Adipocyte (in vitro differentiated cells): ENCODE results near the gene SSR3.

ENCODE experiments used
- DNase-seq: peaks from one replicate; pipeline ENCODE4 v3.0.0-alpha.2; 2015; ENCODE audit warnings: low read depth
- H3K27me3 ChIP-seq: replicated peaks from 2 replicates; pipeline ENCODE4 v1.7.0; 2013; ENCODE audit warnings: mild to moderate bottlenecking, low read length, moderate library complexity; ENCODE audit not compliant: control insufficient read depth, insufficient read depth
- H3K36me3 ChIP-seq: 2 replicates; pipeline ENCODE4 v1.7.0; 2013; ENCODE audit warnings: low read length, mild to moderate bottlenecking, moderate library complexity; ENCODE audit not compliant: control insufficient read depth, insufficient read depth, severe bottlenecking
- H3K4me1 ChIP-seq: 2 replicates; pipeline ENCODE4 v1.7.0; 2013; ENCODE audit warnings: mild to moderate bottlenecking, low read length, moderate library complexity; ENCODE audit not compliant: control insufficient read depth, insufficient read depth
- H3K4me3 ChIP-seq: 2 replicates; pipeline ENCODE4 v1.7.0; 2013; ENCODE audit warnings: mild to moderate bottlenecking, low read length, moderate library complexity
- H3K9ac ChIP-seq: 2 replicates; pipeline ENCODE4 v1.7.0; 2013; ENCODE audit warnings: mild to moderate bottlenecking, low read length, moderate library complexity
- H3K9me3 ChIP-seq: 2 replicates; pipeline ENCODE4 v1.7.0; 2013; ENCODE audit warnings: mild to moderate bottlenecking, low read length, moderate library complexity; ENCODE audit not compliant: control insufficient read depth

The SSR3 gene

DNA sequence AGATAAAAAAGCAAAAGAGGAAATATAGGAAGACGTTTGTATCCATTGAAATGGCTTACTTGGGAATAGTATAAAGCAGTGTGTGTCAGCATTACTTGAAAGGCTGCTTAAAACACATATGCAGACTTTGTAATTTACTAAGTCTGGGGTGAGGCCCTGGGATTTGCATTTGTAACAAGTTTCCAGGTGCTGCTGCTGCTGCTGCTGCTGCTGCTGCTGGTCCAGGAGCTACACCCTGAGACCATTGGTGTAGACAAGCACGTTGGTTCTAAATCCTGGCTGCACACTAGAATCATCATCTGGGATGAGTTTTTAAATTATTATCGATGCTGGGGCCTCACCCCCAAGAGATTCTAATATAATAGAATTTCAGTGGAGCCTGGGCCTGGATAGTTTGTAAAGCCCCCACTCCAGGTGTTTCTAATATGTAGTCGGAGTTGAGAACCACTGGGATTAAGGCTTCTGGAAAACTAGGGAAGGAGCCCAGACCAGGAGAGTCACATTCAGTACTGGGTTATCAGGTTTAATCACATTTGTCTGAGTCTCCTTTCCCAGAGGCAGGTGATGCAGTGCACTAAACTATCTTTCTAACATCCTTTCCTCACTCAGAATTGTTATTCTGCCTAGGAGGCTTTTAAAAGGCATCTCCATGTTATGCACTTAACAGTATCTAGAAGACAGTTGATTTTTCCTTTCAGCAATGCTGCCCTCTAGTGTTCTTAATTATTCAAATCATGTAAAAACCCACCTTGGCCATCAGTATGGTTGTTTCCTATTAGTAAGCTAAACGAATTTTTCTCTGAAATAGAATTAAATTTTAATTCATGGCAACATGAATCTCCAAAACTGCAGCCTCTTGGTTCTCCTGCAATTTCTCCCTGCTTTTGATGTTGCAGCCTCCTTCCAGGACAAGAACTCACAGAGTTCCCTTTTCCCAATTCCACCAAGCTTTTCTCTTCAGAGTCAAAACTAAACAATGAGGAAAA lies 45.4 kb downstream of the SSR3 start:
- DNase-seq: peak; percentile 87
- Histone ChIP-seq H3K27me3 (no peaks in the 10 kb centered on the region), H3K4me1 (peaks cover 6% of the 10 kb centered on the region)

DNA sequence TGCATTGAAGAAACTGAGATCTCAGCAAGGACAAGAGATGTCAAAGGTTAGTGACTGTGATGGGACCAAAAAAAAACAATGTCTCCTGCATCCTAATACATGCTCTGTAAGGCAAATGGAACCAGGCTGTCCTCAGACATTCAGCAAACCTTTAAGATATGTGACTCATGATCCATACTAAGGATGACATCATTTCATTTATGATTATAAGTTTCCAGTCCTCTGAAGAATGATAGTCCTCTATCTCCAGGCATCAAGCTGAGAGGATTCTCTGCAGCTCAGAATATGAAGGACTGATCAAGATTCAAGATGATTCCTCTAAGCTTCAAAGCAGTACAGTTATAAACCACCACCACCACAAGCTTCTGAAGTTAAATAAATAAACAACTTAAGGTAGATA lies 47.6 kb downstream of the SSR3 start:
- Histone ChIP-seq H3K36me3 (no peaks in the 10 kb centered on the region), H3K4me3 (no peak overlapping the region), H3K4me1 (no peaks in the 10 kb centered on the region), H3K9me3 (no peaks in the 10 kb centered on the region), H3K27me3 (no peaks in the 10 kb centered on the region), H3K9ac (no peak overlapping the region)
- no peak for DNase-seq

More for the DNA sequence above, 45.4 kb downstream of the SSR3 start:
- H3K4me3 ChIP-seq: no peak overlapping the region
- no peak overlapping the region for H3K9ac ChIP-seq
- H3K36me3 ChIP-seq: no peaks in the 10 kb centered on the region
- H3K9me3 ChIP-seq: no peaks in the 10 kb centered on the region

DNA sequence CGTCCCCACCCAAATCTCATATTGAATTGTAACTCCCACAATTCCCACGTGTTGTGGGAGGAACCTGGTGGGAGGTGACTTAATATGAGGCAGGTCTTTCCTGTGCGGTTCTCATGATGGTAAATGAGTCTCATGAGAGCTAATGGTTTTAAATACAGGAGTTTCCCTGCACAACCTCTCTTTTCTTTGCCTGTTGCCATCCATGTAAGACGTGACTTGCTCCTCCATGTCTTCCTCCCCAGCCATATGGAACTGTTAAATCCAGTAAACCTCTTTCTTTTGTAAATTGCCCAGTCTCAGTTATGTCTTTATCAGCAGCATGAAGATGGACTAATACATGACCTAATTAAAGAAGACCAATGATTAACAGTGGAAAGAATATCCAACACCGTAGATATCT lies 56.6 kb downstream of the SSR3 start:
- Histone ChIP-seq H3K36me3 (no peaks in the 10 kb centered on the region), H3K4me1 (peaks cover 16% of the 10 kb centered on the region), H3K9ac (no peak overlapping the region), H3K4me3 (no peak overlapping the region), H3K9me3 (no peaks in the 10 kb centered on the region), H3K27me3 (no peaks in the 10 kb centered on the region)
- DNase-seq: no peak

DNA sequence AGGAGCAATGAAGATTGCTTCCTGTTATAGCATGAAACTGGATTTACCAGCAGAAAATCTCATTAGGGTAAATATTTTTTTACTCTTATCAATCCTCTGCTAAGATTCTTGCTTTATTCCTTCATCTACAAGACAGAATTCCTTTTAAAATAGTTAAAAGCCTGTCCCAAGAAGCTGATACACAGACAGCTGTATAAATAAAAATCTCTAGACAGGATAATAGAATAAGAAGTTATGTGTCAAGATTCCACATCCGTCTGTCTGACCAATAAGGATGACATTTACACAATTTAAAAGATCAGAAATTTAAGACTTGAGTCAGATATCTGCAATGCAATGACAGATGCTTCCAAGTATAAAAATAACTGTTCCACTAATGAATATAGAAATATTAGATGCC lies 57.6 kb downstream of the SSR3 start:
- Histone ChIP-seq H3K4me3 (no peak overlapping the region), H3K9me3 (no peaks in the 10 kb centered on the region), H3K27me3 (no peaks in the 10 kb centered on the region), H3K9ac (no peak overlapping the region), H3K4me1 (peaks cover 26% of the 10 kb centered on the region), H3K36me3 (no peaks in the 10 kb centered on the region)
- no peak for DNase-seq

DNA sequence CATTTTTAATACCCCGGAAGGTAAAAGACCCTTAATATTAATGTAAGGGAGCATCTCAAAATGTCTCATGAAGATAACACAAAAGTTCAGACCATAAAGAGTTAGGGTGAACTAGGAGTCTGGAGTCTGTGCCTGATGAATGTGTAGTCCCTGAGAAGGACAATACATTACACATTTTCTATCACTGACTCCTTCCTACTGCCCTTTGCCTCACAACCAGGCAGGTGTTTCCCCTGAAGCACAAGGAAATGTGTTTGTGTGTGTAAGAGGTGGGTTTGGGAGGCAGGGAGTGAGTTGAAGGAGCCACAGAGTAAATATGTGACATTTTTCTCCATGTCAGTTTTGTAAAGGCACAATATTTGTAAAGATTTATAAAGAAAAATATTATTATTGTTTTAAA lies 59.1 kb downstream of the SSR3 start:
- peaks cover 27% of the 10 kb centered on the region for H3K4me1 ChIP-seq
- H3K9ac ChIP-seq: no peak overlapping the region
- H3K4me3 ChIP-seq: no peak overlapping the region
- DNase-seq: no peak
- H3K36me3 ChIP-seq: no peaks in the 10 kb centered on the region
- H3K27me3 ChIP-seq: no peaks in the 10 kb centered on the region
- no peaks in the 10 kb centered on the region for H3K9me3 ChIP-seq

DNA sequence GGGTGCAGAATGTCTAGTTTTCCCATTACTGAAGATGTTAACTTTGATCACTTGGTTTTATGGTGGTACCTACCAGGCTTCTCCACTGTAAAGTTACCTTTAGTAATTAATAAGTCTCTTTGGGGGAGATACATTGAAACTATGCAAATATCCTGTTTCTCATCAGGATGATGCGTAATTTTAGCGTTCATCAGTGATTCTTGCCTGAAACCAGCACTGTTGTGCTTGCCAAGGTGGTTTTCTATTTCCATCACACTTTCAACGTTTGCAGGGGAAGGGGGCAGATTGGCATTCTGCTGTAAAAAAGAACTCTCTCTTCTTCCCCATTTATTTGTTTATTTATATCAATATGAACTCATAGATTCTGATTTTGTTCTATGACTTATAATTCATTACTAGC lies 61.0 kb downstream of the SSR3 start:
- no peak overlapping the region for H3K4me3 ChIP-seq
- H3K4me1 ChIP-seq: peaks cover 37% of the 10 kb centered on the region
- no peaks in the 10 kb centered on the region for H3K27me3 ChIP-seq
- H3K9ac ChIP-seq: no peak overlapping the region
- no peak for DNase-seq
- no peaks in the 10 kb centered on the region for H3K36me3 ChIP-seq
- no peaks in the 10 kb centered on the region for H3K9me3 ChIP-seq

DNA sequence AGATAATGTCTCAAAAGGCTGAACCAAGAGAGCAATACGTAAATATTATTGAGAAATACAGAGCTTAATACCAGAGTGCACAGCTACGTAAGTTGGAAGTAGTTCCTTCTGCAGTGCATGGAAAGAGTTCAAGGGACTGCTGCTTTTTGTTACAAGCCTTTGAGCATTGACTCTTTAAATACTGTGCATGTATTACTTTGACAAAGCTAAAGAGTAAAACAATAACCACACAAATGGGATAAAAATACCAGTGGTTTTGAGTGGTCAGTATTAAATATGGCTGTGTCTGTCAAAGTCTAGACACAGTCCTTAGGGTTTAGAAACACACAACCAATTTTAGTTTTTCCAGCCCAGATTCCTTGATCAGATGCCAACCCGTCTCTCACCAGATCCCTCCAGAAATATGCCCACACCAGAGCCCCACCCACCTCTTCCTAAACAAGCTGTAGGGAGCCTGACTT lies 62.1 kb downstream of the SSR3 start:
- no peak overlapping the region for H3K4me3 ChIP-seq
- H3K9me3 ChIP-seq: no peaks in the 10 kb centered on the region
- peaks cover 41% of the 10 kb centered on the region for H3K4me1 ChIP-seq
- peak; percentile 41 for DNase-seq
- no peaks in the 10 kb centered on the region for H3K27me3 ChIP-seq
- no peak overlapping the region for H3K9ac ChIP-seq
- no peaks in the 10 kb centered on the region for H3K36me3 ChIP-seq

DNA sequence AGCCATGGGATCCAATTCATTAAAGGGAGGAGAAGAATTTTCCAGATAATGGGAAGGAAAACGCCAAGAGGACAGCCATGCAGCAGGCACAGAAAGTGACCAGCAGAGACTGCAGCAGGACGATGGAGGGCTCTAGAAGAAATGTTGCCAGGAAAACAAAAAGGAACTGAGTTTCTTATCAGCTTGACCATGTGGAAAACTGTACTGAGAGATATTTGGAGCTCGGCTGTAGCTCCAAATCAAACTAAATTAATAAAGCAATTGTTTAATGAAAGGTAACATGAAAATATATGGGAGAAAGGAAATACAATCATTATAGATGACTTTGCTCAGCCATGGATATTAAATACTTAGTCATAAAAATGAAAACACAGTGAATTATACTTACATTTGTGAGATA lies 63.7 kb downstream of the SSR3 start:
- Histone ChIP-seq H3K27me3 (no peaks in the 10 kb centered on the region), H3K4me1 (peaks cover 35% of the 10 kb centered on the region), H3K4me3 (no peak overlapping the region), H3K36me3 (no peaks in the 10 kb centered on the region), H3K9me3 (no peaks in the 10 kb centered on the region), H3K9ac (no peak overlapping the region)
- DNase-seq: no peak
